ENCODE measurements around the gene B3GNT3.
"Not testable (repeated sequence)": the region's sequence is repeated elsewhere in the genome, so short reads cannot be mapped to it uniquely, and the experiment has no call there.

The B3GNT3 gene

GRCh38 chr19:17797424-17798201 lies 2.7 kb downstream of the B3GNT3 start:
- no peak for DNase-seq

GRCh38 chr19:17798599-17798998 lies 3.7 kb downstream of the B3GNT3 start:
- not testable (repeated sequence) for DNase-seq

- no peak for DNase-seq
Observed at GRCh38 chr19:17802137-17802858, 7.4 kb downstream of the B3GNT3 start.

DNA sequence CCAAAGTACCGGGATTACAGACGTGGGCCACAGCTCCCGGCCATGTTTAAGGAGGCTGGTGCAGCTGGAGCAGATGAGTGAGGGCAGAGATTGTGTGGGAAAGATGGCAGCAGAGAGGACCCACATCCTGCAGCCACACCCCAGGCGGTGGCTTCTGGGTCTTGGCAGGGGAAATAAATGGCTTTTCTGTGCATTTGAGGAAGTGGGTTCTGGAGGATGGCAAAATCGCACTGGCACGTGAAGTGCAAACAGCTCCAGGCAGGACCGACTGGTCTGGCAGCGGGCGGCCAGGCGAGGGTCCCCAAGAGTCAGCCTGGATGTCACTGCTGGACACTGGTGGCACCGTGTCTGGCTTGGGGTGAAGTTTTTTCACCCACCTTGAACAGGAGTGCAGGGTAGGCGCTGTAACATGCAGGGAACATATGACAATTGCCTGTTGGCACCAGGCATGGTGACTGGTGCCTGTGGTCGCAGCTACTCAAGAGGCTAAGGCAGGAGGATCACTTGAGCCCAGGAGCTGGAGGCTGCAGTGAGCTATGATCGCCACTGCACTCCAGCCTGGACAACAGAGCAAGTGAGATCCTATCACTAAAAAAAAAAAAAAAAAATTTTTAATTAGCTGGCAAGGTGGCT lies 8.4 kb downstream of the B3GNT3 start:
- DNase-seq, result peak in 1 of 5 donors; percentile 81

- no peak for DNase-seq
Observed at GRCh38 chr19:17805427-17805826, 10.5 kb downstream of the B3GNT3 start.

GRCh38 chr19:17806945-17807344 lies 12.0 kb downstream of the B3GNT3 start:
- DNase-seq, result peak in 1 of 5 donors; percentile 57

- no peak for DNase-seq
Observed at GRCh38 chr19:17807731-17808316, 12.9 kb downstream of the B3GNT3 start.

GRCh38 chr19:17811103-17811502 lies 16.2 kb downstream of the B3GNT3 start:
- no peak for DNase-seq

DNA sequence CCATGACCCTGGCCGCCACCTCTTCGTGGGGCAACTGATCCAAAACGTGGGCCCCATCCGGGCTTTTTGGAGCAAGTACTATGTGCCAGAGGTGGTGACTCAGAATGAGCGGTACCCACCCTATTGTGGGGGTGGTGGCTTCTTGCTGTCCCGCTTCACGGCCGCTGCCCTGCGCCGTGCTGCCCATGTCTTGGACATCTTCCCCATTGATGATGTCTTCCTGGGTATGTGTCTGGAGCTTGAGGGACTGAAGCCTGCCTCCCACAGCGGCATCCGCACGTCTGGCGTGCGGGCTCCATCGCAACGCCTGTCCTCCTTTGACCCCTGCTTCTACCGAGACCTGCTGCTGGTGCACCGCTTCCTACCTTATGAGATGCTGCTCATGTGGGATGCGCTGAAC lies 16.7 kb downstream of the B3GNT3 start:
- DNase-seq, result no peak

GRCh38 chr19:17812099-17812498 lies 17.2 kb downstream of the B3GNT3 start:
- no peak for DNase-seq

DNA sequence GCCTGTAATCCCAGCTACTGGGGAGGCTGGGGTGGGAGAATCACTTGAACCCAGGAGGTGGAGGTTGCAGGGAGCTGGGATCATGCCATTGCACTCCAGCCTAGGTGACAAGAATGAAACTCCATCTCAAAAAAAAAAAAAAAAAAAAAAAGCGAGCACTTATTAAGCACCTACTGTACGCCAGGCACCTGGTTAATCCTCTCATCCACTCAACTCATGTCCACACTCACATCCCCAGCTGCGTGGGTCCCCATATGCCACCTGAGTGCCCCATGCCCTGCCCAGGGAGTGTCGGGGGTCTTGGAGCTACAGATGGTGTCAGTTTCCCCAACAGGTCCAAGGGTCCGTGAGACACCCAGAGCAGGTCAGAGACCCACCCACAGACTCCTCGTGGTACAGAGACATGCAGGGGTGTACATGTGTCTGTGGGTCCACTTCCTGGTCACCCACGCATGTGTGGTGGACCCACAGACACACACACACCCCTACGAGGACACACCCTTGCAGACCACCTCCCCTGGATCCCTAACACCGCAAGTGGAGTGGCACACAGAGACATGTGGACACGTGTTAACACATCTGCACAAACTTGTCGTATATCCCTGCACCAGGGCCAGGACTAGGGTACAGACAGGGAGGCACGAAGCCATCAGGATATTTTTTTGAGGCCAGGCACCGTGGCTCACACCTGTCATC lies 22.9 kb downstream of the B3GNT3 start:
- DNase-seq, result no peak

DNA sequence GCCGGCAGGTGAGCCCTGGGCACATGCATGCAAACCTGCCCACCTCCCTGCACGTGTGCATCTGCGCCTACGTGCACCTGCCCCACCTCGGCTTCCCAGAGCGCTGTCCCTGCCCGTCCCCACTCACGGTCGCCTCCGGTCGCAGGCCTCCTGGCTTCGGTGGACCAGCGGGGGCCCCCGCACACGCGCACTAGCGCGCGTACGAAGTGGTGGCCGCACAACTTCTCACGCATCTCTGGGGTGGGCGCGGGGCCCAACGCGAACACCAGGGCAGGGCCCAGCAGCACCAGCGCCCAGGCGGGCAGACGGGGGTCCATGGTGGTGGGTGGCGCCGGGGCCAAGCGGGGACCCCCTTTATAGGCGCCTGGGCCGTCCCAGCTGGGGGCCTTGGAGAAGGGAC lies 26.3 kb downstream of the B3GNT3 start, which contains the start of gene INSL3:
TSS of gene INSL3 (minus strand) at position 330 of the 400 bp plus-strand sequence. CDS start at position 317, 13 bp downstream.
- no peak for DNase-seq

DNA sequence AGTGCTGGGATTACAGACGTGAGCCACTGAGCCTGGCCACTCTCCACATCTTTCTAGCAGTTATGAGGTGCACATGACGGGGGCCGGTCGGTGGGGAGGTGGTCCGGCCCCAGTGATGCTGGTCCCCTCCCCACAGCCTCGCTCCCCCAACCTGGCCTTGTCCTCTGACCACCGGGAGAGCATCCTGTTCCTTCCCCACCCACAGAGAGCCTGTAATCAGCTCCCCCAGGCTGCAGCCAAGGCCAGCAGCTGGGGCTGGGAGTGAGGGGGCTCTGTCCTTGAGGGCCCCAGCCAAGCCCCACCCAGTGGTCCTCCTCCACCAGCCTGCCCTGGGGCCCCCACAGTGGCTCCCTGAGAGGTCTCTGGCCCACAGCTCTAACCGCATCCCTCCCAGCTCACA lies 29.4 kb downstream of the B3GNT3 start:
- no peak for DNase-seq

DNA sequence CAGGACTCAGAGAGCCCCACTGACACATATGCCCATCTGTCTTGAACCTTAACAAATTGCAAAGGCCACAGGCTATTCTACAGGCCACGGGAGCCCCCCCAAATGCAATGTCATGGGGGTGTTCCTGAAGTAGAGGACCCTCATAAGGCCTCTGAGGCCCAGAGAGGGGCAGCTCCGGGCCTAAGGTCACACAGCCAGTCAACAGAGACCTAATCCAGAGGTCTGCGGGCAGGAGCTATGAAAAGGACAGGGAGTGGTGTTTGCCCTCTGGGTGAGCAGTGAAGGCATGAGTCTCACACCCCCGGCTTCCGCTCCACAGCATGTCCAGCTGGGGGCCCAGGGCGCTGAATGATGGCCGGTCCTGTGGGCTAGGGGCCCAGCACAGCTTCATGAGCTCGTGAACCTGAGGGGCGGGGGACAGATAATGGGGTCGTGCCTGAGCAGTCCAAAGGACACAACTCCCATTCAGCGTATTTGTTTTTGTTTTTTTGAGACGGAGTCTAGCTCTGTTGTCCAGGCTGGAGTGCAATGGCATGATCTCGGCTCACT lies 31.6 kb downstream of the B3GNT3 start:
- DNase-seq, result no peak

- DNase-seq, result no peak
Observed at GRCh38 chr19:17829855-17830566, 35.1 kb downstream of the B3GNT3 start.

- peak in 4 of 5 donors; percentile 33 to 50 (median 46) for DNase-seq
Observed at GRCh38 chr19:17830567-17831418, 35.9 kb downstream of the B3GNT3 start.

GRCh38 chr19:17831419-17831888 lies 36.5 kb downstream of the B3GNT3 start:
- DNase-seq, result no peak

DNA sequence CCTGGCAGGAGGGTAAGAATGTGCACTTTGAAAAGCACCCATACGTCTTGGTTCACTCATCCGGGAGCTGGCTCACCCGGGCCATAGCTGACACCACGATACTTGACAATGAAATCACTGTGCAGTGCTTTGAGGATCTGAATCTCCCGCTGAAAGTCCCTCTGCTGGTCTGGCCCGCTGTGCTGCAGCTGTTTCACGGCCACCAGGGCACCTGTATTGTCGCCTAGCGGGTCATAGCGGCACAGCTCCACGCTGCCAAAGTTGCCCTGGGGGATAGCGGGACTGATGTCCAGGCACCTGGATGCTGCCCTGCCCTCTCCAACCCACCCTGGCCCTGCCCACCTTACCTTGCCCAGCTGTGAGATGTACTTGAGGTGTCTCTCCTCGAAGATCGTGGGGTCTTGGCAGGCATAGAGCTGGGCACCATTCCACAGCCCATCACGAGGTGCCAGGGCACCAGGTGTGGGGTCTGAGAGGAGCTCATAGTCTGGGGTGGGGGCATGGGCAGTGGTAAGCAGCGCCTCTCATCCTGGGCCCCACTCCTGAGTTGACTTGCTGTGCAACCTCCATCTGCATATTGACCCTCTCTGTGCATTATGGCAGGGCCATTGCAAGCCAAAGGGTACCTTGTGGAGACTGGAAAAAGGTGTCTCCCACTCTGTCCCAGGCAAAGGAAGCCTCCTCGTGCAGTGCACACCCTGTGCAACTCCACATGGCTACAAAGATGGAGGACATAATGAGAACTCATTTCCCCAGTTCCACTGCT lies 37.7 kb downstream of the B3GNT3 start:
- DNase-seq, result no peak

DNA sequence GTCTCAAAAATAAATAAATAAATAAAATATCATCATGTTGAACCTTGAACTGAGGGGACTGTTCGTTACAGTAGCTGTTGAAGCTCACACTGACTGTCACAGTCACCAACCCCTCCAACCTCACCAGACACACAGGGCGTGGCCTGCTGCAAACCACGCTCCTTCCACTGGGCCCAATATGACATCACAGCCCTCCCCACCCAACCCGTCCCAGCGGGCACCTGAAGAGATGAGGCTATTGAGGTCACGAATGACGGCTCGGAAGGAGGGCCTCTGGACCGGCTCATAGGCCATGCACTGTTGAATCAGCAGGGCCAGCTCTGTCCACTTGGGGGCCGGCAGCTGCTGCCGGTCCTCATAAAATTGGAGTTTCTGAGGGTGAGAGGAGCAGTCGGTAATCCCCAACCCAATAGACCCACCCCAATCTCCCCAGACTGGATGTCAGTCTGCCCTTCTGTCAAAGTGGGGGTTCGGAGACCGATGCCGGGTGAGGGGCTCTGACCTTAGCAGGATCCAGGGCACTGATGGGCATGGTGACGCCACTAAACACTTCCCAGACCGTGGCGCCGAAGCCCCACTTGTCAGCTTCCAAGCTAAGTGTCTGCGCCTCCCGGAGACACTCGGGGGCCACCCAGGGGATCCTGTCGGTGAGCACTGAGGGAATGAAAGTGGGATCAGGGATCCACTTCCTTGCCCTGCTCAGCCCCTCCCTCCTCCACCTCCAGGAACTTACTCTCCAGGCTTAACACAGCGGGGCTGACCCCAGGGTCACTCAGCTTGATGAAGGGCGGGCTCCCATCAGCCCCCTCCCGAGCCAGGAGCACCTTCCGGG lies 39.6 kb downstream of the B3GNT3 start:
- peak in 1 of 5 donors; percentile 42 for DNase-seq

Data from T-helper 1 cell (primary cell).